HG03039 (cell line): ENCODE measurements around the gene PMS2.
"Not testable (repeated sequence)": the region's sequence is repeated elsewhere in the genome, so short reads cannot be mapped to it uniquely, and the experiment has no call there.

Experiments
- ATAC-seq: cut with Tn5 transposase; IDR thresholded peaks from one replicate; pipeline ENCODE4 v1.9.1; 2021; ENCODE audit warnings: mild to moderate bottlenecking, moderate library complexity; ENCODE audit not compliant: unreplicated experiment

The PMS2 gene

DNA sequence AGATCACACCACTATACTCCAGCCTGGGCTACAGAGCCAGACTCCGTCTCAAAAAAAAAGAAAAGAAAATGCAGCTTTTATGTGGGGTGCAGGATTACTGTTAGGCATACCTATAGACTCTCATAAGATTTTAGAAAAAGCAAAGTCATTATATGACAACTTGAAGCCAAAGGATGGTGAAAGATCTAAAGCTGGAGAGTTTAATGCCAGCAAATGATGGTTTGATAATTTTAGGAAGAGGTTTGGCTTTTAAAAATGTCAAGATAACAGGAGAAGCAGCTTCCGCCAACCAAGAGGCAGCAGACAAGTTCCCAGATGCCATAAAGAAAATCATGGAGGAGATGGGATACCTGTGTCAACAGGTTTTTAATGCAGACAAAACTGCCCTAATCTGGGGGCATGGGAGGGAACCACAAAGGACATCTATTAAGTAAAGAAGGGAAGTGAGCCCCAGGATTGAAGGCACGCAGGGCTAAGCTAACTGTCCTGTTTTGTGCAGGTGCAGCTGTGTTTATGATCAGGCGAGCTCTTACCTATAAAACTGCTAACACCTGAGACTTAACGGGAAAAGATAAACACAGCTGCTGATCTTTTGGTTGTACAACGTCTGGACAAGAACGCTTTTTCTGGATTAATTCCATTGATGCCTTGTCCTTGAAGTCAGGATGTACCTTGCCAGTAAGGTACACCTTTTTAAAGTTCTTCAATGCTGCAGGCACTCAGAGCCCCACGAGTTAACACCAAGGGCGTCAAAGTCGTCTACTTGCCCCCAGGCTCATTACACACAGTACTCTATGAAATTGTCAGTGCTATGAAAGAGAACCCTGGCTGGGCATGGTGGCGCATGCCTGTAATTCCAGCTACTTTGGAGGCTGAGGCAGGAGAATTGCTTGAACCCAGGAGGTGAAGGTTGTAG is 11.8 kb upstream of the PMS2 start:
- ATAC-seq = no peak

DNA sequence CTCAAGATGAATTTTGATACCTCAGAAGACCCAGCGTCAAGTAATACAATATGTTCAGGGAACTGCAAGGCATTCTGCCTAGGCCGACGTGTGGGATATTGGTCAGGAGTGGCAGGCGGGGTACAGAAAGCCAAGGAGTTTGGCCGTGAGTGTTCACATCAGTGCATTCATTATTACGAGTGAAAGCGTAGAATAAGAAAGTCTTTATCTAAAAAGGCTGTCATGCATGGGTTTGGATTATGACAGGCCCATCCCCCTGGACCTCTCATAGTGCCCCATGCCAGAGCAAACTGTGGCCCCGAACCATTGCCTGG is 7.8 kb upstream of the PMS2 start:
- no peak for ATAC-seq

DNA sequence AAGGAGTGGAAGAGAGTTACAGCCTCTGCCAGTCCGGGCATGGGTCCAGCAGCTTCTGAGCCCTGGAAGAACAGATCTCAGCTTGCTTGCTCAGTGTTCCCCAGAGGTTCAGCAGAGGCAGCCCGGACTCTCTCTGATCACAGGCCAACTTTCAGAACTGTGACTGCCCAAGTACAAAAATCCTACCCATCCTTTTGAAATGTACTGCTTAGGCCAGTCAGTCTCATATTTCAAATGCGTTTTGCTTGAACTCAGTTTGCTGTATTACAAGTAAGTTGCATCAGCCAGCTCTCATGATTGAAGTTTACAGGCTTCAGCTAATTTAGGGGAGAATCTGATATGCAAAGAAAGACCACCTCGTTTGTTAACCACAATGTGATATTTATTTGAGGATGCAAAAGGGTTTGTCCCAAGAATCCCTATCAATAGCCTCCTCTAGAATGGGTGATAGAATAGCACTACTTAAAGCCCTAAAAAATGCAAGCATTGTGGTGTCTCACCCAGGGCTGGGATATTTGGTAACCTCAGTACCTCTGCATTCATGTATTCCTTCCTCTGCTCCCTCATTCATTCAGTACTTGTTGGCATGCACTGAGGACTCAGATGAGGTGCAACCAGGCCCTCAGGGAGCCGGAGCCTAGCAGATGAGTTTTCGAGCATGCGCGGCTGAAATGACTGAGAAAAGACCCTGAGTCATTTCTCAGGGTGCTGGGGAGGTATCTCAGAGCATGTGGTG is 7.2 kb upstream of the PMS2 start:
- ATAC-seq = no peak

DNA sequence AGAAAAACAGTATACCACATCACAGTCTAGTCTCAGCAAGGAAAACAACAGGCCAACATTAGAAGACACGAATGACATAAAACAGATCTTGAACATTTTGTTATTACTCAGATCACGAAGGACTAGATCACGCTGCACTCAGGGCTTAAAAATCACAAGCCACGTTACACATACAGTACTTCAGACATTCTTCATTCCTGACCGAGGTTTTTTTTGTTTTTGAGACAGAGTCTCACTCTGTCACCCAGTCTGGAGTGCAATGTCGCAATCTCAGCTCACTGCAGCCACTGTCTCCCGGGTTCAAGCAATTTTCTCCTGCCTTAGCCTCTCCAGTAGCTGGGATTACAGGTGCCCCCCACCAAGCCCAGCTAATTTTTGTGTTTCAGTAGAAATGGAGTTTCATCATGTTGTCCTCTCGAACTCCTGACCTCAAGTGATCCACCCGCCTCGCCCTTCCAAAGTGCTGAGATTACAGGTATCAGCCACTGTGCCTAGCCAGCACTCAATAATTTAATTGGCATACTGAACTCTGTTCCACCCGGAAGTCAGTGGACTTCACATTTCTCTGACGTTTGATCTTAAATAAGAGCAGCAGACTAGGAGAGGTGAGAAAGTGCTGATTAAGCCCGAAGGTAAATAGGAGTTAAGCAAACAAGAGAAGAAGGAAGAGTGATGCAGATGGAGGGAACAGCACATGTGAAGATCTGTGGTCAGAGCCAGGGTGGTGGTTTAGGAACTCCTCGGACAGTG is 3.7 kb upstream of the PMS2 start:
- no peak for ATAC-seq

DNA sequence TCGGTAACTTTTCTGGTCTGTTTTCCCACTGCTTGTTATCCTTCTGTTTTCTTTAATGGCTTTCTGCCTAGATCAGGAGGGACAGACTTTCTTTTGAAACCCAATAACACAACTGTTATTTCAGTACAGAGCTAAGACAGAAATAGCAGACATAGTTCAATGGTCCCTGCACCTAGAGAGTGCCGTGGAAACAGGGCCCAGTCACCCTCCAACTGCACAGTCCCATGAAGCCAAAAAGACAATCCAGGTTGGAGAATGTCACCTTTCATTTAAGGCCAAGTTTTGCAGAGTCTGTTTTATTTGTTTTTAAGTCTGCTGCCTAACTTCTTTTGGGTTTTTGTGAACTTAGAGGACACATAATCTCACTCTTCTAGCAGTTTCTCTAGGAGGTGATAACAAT is 2.7 kb upstream of the PMS2 start:
- no peak for ATAC-seq

DNA sequence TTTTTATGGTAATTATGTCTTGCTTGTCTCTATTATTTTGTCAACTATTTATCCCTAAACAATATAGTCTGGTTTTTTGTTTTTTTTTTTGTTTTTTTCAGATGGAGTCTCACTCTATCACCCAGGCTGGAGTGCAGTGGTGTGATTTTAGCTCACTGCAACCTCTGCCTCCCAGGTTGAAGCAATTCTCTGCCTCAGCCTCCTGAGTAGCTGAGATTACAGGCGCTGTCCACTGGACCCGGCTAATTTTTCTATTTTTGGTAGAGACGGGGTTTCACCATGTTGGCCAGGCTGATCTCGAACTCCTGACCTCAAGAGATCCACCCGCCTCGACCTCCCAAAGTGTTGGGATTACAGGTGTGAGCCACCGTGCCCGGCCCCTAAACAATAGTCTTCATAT is 1.5 kb upstream of the PMS2 start:
- ATAC-seq = not testable (repeated sequence)

DNA sequence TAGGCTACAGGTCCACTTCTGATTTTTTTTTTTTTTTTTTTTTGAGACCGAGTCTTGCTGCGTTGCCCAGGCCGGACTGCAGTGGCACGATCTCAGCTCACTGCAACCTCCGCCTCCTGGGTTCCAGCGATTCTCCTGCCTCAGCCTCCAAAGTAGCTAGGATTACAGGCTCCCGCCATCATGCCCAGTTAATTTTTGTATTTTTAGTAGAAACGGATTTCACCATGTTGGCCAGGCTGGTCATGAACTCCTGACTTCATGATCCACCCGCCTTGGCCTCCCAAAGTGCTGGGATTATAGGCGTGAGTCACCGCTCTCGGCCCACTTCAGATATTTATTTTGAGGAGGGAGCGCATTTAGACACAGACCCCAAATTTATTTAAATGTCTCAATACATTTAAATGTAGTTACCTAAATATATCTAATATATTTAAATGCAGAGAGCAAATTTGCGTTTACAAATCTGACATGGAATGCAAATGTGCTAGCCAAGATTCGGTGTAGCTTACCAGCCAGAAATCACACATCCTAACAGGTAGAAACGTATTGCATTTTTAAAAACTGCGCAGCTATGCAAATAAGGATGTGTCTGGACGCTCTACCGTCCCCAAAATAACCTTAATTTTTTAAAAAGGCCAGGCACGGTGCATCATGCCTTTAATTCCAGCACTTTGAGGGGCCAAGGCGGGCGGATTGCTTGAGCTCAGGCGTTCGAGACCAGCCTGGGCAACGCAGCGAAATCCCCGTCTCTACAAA is 836 bp downstream of the PMS2 start:
- ATAC-seq = not testable (repeated sequence)

DNA sequence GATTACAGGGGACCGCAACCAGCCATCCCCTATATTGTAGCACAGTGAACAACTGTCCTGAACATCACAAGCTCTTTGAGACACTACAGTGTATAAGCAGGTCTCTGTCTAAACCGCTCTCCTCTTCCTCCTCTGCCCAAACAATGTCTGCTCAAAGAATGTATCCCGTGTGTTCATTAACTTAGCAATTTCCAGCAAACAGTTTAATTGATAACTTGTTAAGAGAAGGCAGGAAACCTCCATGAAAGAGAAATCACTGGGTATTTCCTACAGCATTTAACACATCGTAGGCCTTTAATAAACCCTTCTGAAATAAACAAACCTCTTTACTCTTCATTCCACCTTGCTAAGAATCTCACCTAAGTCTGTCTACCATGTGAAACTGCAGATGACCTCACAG is 1.5 kb downstream of the PMS2 start:
- ATAC-seq = no peak

DNA sequence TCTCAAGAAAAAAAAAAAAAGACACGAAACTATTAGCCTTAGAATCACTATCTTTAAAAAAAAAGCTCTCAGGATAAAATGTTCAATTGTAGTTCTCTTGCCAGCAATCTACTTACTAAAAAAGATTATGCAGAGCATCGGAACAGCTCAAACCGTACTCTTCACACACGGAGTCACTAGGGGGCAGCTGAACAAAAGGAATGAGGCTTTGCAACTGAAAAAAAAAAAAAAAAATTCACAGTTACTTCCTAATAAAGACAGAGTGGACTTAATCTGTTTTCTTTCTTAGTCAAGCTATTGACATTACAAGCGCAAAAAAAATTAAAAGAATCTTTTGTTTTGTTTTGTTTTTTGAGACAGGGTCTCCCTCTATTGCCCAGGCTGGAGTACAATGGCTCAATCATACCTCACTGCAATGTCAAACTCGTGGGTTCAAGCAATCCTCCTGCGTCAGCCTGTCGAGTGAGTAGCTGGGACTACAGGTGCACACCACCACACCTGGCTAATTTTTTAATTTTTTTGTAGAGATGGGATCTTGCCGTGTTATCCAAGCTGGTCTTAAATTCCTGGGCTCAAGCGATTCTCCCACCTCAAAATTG is 11.5 kb downstream of the PMS2 start:
- no peak for ATAC-seq

DNA sequence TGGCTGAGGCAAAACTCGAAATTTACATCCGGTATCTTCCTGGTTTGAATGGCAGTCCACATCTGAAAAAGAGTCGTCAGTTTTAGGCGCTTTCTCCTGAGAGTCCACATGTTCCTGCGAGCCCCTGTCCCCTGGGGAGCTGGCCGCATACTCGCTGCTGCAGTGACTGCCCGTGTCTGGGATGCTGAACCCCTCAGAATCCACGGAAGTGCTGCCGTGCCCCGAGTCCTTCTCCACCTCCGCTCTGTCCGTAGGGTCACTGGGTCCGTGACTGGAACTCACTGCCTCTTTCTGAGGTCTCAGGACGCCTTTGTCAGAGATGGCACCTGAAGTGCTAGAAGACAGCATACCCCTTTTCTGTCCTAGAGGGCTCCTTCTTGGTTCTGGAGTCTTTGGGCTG is 21.8 kb downstream of the PMS2 start:
- ATAC-seq = not testable (repeated sequence)

DNA sequence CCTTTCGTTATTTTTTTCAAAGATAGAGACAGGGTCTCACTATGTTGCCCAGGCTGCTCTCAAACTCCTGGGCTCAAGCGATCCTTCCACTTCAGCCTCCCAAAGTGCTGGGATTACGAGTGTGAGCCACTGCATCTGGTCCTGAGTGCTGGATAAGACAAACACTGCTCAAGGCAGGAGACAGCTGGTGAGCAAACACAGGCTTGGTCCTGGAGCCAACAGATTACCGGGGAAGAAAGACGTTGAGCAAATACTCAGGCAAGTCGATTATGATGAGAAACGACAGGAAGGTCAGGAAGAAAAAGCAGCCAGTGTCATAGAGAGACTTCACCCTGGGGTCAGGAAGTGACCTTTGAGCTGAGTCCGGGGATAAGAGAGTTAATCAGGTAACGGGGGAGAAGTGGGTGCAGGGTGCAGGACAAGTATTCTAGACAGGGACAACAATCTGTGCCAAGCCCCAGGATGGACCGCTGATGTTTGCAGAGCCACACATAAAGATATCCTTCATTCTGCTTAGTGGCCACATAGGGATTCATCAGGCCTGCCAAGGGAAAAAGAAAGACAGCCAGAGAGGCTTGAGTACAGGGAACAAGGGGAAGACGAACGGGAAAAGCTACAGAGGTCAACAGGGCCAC is 29.1 kb downstream of the PMS2 start:
- not testable (repeated sequence) for ATAC-seq

DNA sequence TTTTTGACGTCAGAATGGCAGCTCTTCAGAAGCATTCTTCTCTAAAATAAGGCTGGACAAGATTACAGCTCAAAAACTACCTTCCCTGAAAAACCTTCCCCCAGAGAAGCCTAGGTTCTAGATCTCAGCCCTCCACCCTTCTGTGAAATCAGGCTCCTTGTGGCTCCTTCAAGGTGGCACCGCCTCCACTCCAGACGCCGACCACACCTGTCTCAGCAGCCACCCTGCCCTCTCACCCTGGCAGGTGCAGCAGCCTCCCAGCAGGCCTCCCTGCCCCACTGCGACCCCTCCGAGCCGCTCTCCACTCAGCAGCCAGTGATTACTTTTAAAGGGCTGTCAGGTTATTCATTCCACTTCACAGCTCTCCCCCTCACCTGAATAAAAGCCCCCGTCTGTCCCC is 35.3 kb downstream of the PMS2 start:
- ATAC-seq = not testable (repeated sequence)

DNA sequence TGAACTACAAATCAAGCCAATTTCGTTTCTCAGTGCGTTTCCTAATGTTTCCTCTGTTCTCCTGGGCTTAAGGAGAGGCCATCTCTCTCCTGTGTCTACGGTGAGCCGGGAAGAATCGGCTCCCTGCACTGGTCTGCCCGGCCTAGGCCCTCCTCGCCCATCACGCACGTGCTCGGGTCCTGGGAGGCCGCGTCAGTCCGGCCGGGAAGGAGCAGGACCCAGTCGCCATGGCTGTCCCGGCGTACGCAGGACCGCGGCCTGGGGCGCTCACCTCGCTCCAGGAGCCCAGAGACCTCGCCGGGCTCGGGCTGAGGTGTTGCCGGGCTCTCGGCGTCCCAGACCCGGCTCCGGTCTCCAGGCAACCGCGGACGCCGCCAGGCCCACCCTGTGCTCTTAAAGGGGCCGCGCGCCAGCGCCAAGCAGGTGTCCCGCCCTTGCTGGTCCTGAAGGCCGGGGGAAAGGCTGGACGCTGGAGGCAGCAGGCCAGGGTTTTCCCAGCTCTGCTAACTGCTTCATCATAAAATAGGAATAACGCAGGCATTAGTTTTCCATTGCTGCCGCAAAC is 38.4 kb downstream of the PMS2 start, which contains the start of gene RSPH10B:
Gene RSPH10B (minus strand): TSS at position 343 of the 565 bp plus-strand sequence. CDS start 3,573 bp downstream, outside the sequence.
- not testable (repeated sequence) for ATAC-seq

DNA sequence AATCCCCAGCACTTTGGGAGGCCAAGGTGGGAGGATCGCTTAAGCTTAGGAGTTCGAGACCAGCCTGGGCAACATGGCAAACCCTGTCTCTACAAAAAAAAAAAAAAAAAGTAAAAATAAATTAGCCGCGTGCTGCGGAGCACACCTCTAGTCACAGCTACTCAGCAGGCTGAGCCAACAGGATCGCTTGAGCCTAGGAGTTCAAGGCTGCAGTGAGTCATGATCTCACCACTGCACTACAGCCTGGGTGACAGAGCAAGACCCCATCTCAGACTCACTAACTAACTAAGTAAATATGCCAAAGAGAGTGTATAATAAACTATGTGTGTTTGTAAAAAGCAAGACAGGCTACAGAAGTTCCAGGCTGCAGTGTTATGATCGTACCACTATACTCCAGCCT is 45.0 kb downstream of the PMS2 start:
- not testable (repeated sequence) for ATAC-seq

DNA sequence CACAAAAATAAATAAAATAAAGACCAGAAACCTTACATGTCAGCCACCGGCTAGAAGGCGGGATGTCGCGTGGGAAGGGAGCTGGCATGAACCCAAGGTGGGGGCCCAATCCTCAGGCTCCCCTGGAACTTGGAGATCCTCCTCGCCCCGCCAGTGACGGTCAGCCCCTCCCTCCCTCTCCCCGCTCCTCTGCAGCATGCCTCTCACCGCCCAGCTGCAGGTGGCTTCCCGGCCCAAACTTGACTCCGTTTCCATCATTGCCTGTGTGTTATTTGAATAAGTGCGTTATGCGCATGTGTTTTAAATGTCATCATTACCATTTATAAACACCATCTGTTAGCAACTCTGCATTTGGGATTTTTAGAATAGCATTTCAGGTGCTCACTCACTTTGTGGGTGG is 45.6 kb downstream of the PMS2 start:
- ATAC-seq = not testable (repeated sequence)

DNA sequence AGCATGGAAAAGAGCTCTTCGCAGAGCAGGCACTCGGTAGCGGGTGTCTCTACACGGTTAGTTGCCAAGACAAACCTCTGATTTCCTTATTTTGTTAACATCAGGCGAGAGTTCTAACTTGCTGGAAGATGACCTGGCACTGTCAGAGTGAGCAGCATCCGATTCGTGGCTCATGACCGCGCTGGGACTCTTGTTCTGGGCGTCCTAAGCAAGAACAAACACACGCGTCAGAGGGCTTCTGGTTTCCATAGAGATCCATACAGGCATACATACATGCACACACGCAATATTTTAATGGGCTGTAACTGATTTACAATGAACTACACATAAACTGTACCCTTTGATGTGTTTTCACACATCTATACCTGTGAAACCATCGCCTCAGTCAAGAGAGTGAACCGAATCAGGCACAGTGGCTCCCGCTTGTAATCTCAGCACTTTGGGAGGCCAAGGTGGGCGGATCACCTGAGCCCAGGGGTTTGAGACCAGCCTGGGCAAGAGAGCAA is 73.9 kb downstream of the PMS2 start:
- ATAC-seq = not testable (repeated sequence)

DNA sequence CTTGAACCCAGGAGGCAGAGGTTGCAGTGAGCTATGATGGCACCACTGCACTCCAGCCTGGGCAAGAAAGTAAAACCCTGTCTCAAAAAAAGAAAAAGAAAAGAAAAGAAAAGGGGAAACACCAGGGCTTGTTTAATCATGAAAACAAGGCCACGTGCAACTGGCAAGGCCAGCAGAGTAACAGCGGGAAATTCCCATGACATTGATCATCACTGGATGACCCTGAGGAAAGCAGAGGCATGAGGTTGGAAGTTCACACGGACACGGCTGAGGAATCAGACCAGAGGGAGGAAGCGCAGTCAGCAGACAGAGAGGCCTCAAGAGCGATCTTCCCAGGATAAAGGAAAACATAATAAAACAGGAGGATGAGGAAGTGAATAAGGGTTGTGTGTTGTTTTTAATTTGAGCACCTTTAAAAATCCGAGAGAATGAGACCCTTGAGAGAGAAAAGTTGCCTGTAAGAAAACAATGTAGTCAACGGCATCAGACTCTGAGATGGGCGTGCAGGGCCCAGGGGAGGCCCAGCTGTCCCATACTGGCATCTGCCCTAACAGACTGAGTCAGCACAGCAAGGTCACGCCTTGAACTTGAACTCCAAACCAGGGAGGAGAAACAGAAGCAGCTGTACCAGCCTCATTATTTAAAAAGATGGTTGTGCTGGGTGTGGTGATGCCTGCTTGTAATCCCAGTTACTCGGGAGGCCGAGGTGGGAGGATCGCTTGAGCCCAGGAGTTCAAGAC is 76.8 kb downstream of the PMS2 start:
- ATAC-seq = not testable (repeated sequence)

DNA sequence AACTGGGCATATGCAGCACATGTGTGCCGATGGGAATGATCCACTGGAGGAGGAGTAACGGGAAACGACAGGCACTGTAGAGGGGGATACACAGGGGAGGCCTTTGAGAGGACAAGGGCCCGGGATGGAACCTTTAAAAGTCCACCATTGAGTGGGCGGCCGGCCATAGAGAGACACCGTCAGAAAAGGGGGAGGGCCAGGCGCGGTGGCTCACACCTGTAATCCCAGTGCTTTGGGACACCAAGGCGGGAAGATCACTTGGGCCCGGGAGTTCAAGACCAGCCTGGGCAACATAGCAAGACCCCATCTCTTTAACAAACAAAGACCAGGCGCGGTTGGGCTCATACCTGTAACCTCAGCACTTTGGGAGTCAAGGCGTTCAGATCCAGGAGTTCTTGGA is 77.6 kb downstream of the PMS2 start:
- not testable (repeated sequence) for ATAC-seq

DNA sequence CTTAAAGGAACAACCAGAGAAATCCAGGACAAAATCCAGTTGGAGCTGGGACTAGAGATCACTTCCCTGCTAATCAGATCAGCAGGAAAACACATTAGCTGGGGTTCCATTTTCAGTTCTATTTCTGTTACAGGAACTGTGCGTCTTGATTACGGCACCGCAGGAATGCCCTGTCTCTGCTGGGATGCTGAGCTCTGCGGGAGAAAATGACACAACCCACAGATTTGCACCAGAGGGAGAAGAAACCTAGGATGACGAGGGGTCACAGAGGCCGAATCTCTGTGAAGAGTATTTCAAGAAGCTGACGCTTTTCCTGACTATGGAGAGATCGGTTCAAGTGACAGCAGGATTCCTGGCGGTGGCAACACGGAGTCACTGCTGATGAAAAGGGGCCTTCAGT is 78.6 kb downstream of the PMS2 start:
- not testable (repeated sequence) for ATAC-seq
